Ishikawa (cell line): Measurements from ENCODE around the gene NUMB.

Source experiments
- CEBPB ChIP-seq: IDR thresholded peaks from 2 replicates; pipeline ENCODE4 v1.6.1; 2012
- CREB1 ChIP-seq: IDR thresholded peaks from 2 replicates; pipeline ENCODE4 v1.6.1; 2012; ENCODE audit warnings: low read depth
- EGR1 ChIP-seq: IDR thresholded peaks from 2 replicates; pipeline ENCODE4 v1.6.1; 2012
- EP300 ChIP-seq: IDR thresholded peaks from 2 replicates; pipeline ENCODE4 v1.6.1; 2012; ENCODE audit warnings: borderline replicate concordance
- FOXM1 ChIP-seq: IDR thresholded peaks from 2 replicates; pipeline ENCODE4 v1.6.1; 2012; ENCODE audit warnings: low read depth, borderline replicate concordance
- MAX ChIP-seq: IDR thresholded peaks from 2 replicates; pipeline ENCODE4 v1.6.1; 2012
- NFIC ChIP-seq: IDR thresholded peaks from 2 replicates; pipeline ENCODE4 v1.6.1; 2012
- RAD21 ChIP-seq: IDR thresholded peaks from 2 replicates; pipeline ENCODE4 v1.6.1; 2012; ENCODE audit warnings: low read depth
- REST ChIP-seq: IDR thresholded peaks from 2 replicates; pipeline ENCODE4 v1.6.1; 2012; ENCODE audit warnings: low read depth, mild to moderate bottlenecking
- TAF1 ChIP-seq: IDR thresholded peaks from 2 replicates; pipeline ENCODE4 v1.6.1; 2012; ENCODE audit warnings: low read depth, mild to moderate bottlenecking
- TCF12 ChIP-seq: IDR thresholded peaks from 2 replicates; pipeline ENCODE4 v1.6.1; 2012; ENCODE audit warnings: low read depth
- TEAD4 ChIP-seq: IDR thresholded peaks from 2 replicates; pipeline ENCODE4 v1.6.1; 2012
- YY1 ChIP-seq: IDR thresholded peaks from 2 replicates; pipeline ENCODE4 v1.6.1; 2012; ENCODE audit warnings: low read depth
- ZBTB7A ChIP-seq: IDR thresholded peaks from 2 replicates; pipeline ENCODE4 v1.6.1; 2012; ENCODE audit warnings: low read depth
- TF ChIP-seq, protein P1 (sequence below): IDR thresholded peaks from 2 replicates; pipeline ENCODE4 v1.6.1; 2012

NUMB gene

DNA sequence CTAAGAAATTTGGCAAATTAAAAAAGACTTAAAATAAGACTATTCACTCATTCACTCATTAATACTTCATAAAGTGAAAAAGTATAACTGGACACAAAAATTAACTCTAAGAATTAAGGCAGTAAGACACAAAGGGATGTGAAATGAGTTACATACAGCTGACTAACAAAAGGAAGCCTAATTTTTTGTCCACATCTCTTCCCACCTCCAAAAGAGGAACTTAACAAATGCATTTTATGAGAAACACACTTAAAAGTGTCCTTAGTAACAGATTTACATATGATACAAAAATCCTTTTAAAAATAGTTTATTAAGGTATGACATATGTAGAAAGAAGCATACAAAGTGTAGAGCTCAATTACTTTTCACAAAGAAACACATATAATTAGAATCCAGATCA lies 88.9 kb downstream of the NUMB start:
- TF ChIP-seq REST: no peak
- no peak for TF ChIP-seq RAD21
- no peak for TF ChIP-seq NFIC
- no peak for TF ChIP-seq EGR1
- no peak for TF ChIP-seq TAF1

DNA sequence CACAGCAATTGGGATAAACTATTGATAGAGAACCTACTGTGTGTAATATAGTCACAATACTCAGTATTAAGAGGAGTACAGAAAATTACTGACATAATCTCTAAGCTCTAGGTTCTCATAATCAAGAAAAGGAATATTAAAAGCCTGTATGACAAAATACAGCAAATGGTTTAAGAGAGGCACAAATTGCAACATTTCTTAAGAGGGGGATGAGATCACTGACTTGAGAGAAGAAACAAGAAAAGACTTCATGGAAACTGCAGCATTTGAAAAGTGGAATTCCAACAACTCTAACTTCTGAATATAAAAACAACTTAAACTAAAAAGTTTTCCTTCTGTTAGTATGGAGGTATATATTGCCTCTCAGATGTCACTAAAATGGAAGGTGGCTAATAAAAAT lies 89.7 kb downstream of the NUMB start:
- TF ChIP-seq TAF1: no peak
- TF ChIP-seq TEAD4: no peak
- no peak for TF ChIP-seq MAX
- TF ChIP-seq CEBPB: no peak
- TF ChIP-seq TCF12: no peak
- TF ChIP-seq, protein P1, sequence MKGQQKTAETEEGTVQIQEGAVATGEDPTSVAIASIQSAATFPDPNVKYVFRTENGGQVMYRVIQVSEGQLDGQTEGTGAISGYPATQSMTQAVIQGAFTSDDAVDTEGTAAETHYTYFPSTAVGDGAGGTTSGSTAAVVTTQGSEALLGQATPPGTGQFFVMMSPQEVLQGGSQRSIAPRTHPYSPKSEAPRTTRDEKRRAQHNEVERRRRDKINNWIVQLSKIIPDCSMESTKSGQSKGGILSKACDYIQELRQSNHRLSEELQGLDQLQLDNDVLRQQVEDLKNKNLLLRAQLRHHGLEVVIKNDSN: no peak
- TF ChIP-seq NFIC: no peak
- TF ChIP-seq YY1: no peak
- TF ChIP-seq FOXM1: no peak
- TF ChIP-seq CREB1: no peak
- TF ChIP-seq RAD21: no peak
- no peak for TF ChIP-seq ZBTB7A

DNA sequence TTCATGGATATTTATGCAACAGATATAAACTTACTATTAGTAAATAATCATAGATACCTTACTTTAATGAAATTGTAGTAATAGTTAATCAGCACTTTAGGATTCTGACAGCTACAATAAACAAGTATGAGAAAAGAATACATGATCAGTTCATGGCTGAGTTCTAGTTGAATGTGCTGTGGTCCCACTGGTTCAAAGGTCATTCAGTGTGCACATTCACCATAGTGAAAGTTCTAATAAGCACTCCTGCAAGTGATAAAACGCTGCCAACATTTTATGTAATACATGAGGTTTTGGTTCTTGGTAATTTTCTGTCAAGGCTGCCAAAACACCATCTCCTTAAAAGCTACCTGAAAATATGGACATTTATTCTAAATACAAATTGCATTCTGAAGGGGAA lies 92.6 kb downstream of the NUMB start:
- TF ChIP-seq ZBTB7A (no peak), CEBPB (no peak)

- no peak for TF ChIP-seq CREB1
Measured at GRCh38 chr14:73364559-73364958, 93.8 kb downstream of the NUMB start.

DNA sequence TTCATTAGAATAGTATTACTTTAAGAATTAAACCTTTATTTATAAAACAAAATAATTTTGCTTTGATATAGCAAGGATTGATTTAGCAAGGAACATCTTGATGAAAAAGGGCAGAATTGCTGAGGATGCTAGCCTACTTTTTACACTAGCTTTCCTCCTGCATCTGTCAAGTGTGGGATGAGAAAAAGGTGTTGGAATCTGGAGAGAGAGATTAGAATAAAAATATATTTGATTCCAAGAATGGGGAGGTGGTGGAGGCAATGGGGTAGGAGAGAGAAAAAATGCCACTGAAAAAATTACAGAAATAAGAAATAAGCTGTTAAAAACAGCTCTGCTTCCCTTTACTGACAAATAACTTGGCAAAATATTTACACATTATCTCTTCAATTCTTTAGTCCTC lies 98.9 kb downstream of the NUMB start:
- TF ChIP-seq CEBPB: no peak

GRCh38 chr14:73358187-73358586 lies 100.2 kb downstream of the NUMB start:
- TF ChIP-seq CEBPB: no peak
- no peak for TF ChIP-seq MAX
- TF ChIP-seq RAD21: no peak
- TF ChIP-seq REST: no peak
- TF ChIP-seq YY1: no peak
- TF ChIP-seq TEAD4: no peak
- TF ChIP-seq EGR1: no peak
- no peak for TF ChIP-seq NFIC
- no peak for TF ChIP-seq TCF12

- TF ChIP-seq CREB1 (no peak), TAF1 (no peak), CEBPB (no peak), MAX (no peak), TEAD4 (no peak), ZBTB7A (no peak), EGR1 (no peak), EP300 (no peak), TCF12 (no peak), REST (no peak), RAD21 (no peak), NFIC (no peak), FOXM1 (no peak), YY1 (no peak)
- TF ChIP-seq, protein P1: no peak
Measured at GRCh38 chr14:73344319-73344718, 114.0 kb downstream of the NUMB start.
